Measurements from ENCODE around the gene SNF8. TPM values are rescaled to one million over a fixed set of nuclear protein-coding genes. Genes with fewer than 3 reads are reported as not detected.

Gene SNF8
- total RNA-seq, 1 donor from 2014 or later, result 104 TPM

- intact Hi-C loops (cut with DNase I), result no loop called here
- ATAC-seq (no peak), DNase-seq (ENCODE audit: missing footprints) (no peak)
These were observed 41.2 kb downstream of the SNF8 start for GRCh38 chr17:48903401-48903800.

GRCh38 chr17:48901241-48901640 lies 43.4 kb downstream of the SNF8 start:
- ATAC-seq, result no peak
- intact Hi-C loops (cut with DNase I), result no loop called here
- DNase-seq (ENCODE audit: missing footprints), result no peak

- ATAC-seq, result no peak
- intact Hi-C loops (cut with DNase I), result no loop called here
- DNase-seq (ENCODE audit: missing footprints), result no peak
These were observed 49.8 kb downstream of the SNF8 start for GRCh38 chr17:48894886-48895285.

- DNase-seq (ENCODE audit: missing footprints) (no peak), ATAC-seq (no peak)
- intact Hi-C loops (cut with DNase I), result no loop called here
These were observed 50.8 kb downstream of the SNF8 start for GRCh38 chr17:48893646-48894508.

GRCh38 chr17:48892940-48893645 lies 51.5 kb downstream of the SNF8 start:
- intact Hi-C loops (cut with DNase I), result loop anchor here (1.0 kb wide), 2 partner anchors 15 to 51 kb away; partner anchors contain the start of genes SNF8 and UBE2Z
- ATAC-seq (no peak), DNase-seq (ENCODE audit: missing footprints) (no peak)

GRCh38 chr17:48890086-48890485 lies 54.6 kb downstream of the SNF8 start:
- ATAC-seq, result no peak
- no peak for DNase-seq (ENCODE audit: missing footprints)
- intact Hi-C loops (cut with DNase I), result loop anchor here (1.0 kb wide), 1 partner anchor 18 kb away; no protein-coding TSS in a partner anchor

GRCh38 chr17:48883171-48883570 lies 61.5 kb downstream of the SNF8 start:
- intact Hi-C loops (cut with DNase I), result no loop called here
- DNase-seq (ENCODE audit: missing footprints) (no peak), ATAC-seq (no peak)

- no peak for DNase-seq (ENCODE audit: missing footprints)
- intact Hi-C loops (cut with DNase I), result no loop called here
- no peak for ATAC-seq
These were observed 62.4 kb downstream of the SNF8 start for GRCh38 chr17:48882272-48882671.

Other genes with a start within 250 kb of the SNF8 start
- not detected for gene PRAC1, start 222.3 kb downstream of the SNF8 start, total RNA-seq
- gene PRAC2, start 221.7 kb downstream of the SNF8 start, total RNA-seq, result not detected
- gene HOXB13, start 216.1 kb downstream of the SNF8 start, total RNA-seq, result not detected
- gene TTLL6, start 127.6 kb downstream of the SNF8 start, total RNA-seq, result 0.08 TPM
- gene CALCOCO2, start 113.8 kb downstream of the SNF8 start, total RNA-seq, result 321 TPM
- 504 TPM for gene ATP5MC1, start 52.1 kb downstream of the SNF8 start, total RNA-seq
- gene UBE2Z, start 36.4 kb downstream of the SNF8 start, total RNA-seq, result 37.4 TPM
- not detected for gene GIP, start 23.8 kb upstream of the SNF8 start, total RNA-seq
- not detected for gene IGF2BP1, start 52.5 kb upstream of the SNF8 start, total RNA-seq
- gene B4GALNT2, start 187.9 kb upstream of the SNF8 start, total RNA-seq, result not detected

All from Right ventricle myocardium inferior (tissue), 1 donor.